GM19240 (cell line): ENCODE results near the gene DET1.
"Not testable (repeated sequence)": the region's sequence is repeated elsewhere in the genome, so short reads cannot be mapped to it uniquely, and the experiment has no call there.

ENCODE experiments used
- DNase-seq: peaks from one replicate; pipeline ENCODE4 v3.0.0; 2011; ENCODE audit warnings: low spot score; ENCODE audit not compliant: insufficient read length

Gene DET1

DNA sequence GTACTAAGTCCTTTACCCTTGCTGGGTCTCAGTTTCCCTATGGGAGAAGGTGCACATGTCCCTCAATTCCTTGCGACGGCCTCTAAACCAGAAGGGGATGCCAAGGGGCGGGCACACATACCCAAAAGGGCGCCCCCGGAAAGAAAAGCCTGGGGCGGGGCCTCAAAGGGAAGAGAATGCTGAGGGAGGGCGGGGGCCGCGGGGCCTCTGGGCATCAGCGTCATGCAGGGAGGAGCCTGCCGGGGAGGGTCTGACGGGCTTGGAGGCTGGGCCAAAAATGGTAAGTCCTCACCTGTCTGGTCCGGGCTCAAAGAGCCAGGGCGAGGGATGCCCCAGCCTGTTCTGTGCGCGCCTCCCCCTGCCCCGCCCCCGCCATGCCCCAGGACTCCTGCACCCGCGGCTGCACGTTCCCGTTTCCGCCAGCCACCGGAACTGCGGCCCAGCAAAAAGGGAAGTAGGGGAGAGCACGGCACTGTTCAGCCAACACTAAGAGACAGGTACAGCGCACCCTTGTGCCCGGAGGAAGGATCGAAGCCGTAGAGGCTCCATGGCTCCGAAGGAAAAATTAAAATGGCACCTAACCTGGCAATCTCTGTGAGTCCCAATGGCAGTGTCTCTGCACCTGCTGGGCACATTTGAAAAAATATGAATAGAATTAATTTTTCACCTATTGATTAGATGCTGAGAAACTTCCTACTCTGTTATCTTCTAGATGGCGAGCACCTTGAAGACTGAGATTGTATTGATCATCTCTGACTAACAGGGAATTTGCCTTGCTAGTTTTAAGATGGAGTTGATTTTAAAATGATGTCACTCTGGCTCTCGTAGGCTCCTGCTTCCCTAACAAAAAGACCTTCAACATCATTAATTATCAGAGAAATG is at the start of gene DET1:
Gene DET1 (minus strand): TSS at position 434 of the 882 bp plus-strand sequence. CDS start 14,976 bp downstream, outside the sequence.
- DNase-seq: peak; percentile 97

DNA sequence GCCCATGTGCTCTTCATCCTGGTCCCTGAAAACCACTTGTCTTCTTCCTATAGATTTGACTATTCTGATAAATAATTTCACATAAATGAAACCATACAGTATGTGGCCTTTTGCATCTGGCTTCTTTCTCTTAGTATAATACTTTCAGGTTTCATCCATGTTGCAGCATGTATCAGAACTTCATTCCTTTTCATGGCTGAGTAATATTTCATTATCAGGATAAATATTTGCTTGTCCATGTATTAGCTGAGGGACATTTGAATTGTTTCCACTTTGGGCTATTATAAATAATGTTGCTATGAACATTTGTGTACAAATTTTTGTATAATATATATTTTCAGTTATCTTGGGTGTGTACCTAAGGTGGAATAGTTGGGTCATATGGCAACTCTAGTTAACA is 44.9 kb upstream of the DET1 start:
- no peak for DNase-seq

DNA sequence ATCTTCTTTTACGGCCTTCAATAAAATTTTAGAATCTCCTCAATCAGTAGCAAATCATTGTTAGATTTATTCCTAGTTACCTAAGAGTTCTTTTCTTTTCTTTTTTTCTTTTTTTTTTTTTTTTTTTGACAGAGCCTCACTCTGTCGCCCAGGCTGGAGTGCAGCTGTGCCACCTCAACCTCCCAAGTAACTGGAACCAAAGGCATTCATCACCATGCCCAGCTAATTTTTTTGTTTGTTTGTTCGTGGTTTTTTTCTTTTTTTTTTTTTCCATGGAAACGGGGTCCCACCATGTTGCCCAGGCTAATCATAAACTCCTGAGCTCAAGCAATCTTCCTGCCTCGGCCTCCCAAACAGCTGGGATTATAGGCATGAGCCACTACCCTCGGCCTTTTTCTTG is 44.3 kb upstream of the DET1 start:
- DNase-seq: no peak

DNA sequence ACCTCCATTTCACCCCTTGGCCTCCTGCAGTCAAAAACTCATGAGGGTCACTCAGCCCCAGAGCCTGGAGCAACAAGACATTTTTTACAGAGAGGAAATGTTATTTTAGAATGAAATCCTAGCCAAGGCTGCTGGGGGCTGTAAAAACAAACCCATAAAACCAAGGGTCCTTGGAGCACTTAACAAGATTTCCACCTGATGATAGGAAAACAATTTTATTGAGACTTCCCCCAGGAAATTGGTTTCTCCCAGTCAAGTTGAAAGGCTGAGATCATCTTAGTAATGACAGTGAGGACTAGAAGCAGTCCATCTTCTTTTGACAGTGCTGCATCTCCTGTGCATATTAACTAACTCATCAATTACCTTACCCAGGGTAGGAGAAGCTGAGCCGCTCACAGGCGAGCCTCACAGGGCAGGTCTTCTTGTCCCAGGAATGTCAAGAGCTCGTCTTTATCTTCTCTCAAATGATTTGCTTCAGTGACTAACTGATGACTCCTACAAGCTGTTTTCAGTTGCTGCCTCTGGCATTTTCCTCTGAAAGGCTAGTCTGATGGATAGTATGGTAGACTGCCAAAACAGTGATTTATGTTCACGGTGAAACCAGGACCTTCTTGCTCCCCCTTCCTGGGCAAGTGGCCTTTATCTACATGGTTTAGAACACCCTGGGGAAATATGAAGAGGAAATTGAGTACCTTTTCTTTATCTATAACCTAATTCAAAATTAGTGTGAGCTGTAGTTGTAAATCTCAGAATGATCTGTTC is 40.1 kb upstream of the DET1 start:
- DNase-seq: no peak

DNA sequence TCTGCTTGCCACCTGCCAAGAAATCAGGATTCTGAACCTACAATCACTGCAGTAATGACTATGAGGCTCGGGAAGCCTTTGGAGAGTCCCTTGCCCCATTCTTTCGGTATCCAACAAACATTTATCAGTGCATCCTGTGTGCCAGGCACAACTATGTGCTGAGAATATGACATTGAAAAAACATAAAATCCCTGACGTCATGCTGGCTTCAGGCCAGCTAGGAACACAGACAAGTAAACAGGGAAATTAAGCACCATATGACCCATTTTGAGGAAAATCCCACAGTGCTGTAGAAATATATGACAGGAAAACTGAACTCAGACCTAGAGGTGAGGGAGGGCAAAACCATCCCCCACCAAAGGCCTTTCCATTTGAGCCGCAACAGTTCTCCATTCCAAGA is 34.1 kb upstream of the DET1 start:
- no peak for DNase-seq

DNA sequence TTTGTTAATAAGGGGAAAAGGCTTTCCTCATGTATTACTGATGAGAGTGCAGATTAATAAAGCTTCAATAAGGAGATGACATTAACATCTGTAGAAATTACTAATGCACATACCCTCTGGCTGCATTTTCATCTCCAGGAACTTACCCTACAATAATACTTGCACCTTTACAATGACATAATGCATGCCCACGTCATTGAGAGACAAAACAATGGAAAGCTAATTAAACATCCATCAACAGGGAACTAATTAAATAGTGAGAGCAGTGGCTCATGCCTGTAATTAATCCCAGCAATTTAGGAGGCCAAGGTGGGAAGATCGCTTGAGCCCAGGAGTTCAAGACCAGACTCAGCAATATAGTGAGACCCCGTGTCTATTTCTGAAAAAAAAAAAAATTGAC is 32.8 kb upstream of the DET1 start:
- DNase-seq: no peak

DNA sequence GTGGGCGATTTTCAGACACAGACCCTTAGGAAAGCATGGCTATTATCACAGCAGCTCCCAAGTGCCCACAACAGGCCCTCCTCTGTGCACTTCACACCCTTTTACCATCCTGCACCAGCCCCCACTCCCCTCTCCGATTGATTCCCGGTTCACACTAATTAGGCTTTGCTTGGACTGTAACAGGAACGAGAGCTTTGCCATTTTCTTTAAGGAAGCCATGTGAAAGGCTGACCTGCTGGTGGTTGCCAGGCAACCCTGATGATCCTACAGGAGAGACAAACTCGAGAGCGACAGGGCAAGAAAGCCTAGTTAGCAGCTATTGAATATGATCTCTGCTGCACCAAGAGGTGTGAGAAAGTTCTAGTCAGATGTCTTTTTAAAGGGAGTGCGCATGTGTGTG is 28.2 kb upstream of the DET1 start:
- no peak for DNase-seq

DNA sequence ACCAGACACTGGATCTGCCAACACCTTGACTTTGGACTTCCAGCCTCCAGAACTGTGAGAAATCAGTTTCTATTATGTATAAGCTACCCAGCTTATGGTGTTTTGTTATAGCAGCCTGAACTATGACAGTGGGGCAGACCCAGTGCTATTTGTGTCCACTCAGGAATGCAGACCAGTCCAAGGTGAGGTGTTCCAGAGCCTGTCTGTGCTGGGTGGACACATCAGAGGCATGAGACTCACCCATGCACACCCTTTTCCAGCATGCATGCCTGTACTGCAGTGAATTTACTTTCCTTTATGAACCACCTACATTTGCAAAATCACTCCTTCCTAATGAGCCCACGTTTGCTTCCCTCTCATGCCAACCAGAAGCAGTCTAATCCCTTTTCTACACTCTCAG is 27.6 kb upstream of the DET1 start:
- no peak for DNase-seq

DNA sequence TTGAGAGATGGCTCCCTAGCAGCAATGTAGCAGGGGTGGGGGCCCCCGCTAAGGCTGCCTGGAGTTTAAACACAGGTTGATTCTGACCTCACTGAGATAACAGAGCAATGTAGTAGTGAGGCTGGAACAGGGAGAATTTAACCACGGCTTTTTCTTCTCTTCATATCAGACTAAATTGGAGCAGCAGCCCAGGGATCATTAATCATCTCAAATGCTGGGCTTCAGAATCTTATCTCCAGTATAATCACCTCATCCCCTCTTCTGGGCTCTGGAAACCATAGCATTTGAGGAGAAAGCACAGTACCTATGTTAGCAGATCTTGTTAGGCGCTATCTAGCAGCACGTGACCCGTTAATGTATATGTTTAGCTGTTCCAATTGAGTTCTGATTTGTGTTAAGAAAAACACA is 25.4 kb upstream of the DET1 start:
- no peak for DNase-seq

DNA sequence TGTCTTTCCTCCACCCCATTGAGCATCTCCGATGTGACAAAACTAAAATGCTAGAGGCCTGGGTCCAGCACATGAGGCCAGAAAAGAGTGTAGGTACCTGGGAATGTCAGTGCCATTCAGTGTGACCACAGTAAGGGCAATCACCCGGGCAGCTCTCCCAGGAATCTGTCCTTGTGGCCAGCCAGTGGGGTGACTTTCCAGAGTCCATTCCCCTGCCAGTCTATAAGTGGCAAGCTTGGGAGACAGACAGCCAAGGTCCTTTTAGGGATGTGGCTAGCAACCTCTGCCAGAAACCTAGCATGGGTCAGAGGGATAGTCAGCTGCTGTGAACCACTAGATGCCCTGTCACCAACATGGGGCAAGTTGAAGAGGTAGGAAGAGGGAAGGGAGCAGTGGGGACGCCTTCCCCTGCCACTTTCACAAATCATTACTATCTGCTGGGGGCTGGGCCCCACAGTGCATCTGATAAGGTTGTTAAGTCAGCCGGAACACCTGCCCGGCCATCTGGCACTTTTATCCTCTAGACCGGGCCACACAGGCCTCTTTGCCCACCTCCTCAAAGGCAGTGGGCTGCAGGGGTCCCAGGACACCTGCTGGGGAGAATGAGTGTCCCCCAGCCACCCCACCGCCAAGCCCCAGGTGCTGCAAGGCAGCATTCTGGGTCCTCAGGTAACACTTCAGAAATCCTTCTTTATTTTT is 24.8 kb upstream of the DET1 start:
- DNase-seq: no peak

DNA sequence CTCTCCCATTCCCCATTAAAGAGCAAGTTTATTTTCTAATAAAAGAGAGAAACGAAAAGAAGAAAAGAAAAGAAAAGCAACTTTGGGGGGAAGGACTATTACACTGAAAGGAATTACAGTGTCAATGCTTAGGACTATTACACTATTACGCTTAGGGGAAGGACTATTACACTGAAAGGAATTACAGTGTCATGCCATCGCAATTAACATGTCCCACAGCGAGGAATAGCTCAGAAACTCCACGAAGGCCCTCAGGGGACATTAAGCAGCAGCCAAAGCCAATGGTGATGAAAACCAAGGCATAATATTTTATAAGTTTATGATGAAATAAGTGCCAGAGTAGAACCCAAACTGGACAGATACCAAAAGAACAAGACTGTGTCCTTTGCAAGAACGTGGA is 22.1 kb upstream of the DET1 start:
- no peak for DNase-seq

DNA sequence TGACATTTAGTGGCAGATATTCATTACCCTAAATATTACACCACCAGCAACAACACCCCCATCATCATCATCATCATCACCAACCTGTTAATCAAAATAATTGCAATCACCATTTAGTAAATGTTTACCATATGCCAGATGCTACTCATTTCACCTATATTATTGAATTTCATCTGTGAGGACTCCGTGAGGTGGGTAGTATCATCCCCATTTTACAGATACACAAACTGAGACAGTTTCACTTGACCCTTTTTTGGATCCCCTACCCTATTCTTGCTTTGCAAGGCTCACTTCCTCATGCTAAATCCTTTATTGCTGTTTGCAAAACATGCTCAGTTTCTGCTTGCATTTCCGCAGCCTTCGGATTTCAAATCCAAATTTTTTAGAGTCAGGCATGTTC is 18.3 kb upstream of the DET1 start:
- DNase-seq: no peak

DNA sequence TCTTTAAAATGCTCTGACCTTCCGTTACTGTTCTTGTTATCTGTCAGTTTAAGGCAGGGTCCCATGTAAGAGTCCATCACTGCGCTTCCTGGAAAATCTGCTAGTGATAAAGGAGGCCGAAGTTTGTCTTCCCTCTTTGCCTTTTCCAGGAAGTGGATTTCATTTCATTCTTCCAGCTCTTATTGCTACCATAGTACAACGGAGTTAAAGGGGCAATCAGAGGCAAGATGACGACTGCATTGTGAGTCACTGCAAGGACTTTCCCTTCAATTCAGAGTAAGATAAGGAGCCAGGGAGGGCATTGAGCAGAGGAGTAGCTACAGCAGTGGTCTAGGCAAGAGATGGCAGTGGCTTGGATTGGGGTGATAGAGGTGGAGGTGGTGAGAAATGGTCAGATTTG is 17.2 kb upstream of the DET1 start:
- DNase-seq: no peak

DNA sequence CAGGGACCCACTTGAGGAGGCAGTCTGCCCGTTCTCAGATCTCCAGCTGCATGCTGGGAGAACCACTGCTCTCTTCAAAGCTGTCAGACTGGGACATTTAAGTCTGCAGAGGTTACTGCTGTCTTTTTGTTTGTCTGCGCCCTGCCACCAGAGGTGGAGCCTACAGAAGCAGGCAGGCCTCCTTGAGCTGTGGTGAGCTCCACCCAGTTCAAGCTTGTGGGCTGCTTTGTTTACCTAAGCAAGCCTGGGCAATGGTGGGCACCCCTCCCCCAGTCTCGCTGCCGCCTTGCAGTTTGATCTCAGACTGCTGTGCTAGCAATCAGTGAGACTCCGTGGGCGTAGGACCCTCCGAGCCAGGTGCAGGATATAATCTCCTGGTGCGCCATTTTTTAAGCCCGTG is 13.1 kb upstream of the DET1 start:
- not testable (repeated sequence) for DNase-seq

DNA sequence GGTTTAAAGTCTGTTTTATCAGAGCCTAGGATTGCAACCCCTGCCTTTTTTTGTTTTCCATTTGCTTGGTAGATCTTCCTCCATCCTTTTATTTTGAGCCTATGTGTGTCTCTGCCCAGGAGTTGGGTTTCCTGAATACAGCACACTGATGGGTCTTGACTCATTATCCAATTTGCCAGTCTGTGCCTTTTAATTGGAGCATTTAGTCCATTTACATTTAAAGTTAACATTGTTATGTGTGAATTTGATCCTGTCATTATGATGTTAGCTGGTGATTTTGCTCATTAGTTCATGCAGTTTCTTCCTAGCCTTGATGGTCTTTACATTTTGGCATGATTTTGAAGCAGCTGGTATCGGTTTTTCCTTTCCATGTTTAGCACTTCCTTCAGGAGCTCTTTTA is 11.5 kb upstream of the DET1 start:
- not testable (repeated sequence) for DNase-seq

DNA sequence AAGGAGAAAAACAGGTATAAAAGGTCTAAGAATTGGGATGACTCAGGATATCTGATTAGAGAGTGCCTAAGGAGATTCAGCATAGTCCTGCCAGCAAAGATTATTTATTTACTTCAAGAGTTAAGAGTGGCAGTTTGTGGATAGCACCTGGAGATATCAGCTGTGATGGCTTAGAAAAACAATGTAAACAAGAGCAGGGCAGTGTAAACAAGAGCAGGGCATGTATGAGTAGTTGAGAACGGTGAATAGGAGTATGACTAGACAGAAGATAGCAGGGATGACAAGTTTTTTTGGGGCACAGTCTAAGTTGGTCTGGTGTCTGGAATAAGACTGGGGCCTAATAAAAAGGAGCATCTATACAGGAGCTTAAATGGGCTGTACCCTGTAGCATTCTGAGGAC is 1.5 kb upstream of the DET1 start:
- DNase-seq: not testable (repeated sequence)

DNA sequence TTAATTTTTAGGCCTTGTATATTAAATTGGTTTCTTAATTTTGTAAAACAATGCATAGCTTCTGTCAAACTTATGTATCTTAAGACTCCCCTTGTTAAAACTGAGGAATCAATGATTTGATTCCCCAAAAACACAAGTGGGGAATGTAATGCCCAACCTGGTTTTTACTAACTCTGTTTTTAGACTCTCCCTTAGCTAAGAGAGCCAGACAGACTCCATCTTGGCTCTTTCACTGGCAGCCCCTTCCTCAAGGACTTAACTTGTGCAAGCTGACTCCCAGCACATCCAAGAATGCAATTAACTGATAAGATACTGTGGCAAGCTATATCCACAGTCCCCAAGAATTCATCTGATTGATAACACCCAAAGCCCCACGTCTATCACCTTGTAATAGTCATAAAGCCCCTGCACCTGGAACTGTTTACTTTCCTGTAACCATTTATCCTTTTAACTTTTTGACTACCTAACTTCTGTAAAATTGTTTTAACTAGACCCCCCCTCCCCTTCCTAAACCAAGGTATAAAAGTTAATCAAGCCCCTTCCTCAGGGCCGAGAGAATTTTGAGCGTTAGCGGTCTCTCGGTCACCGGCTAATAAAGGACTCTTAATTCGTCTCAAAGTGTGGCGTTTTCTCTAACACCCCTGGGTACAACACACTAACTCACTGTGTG is 768 bp downstream of the DET1 start:
- DNase-seq: not testable (repeated sequence)

DNA sequence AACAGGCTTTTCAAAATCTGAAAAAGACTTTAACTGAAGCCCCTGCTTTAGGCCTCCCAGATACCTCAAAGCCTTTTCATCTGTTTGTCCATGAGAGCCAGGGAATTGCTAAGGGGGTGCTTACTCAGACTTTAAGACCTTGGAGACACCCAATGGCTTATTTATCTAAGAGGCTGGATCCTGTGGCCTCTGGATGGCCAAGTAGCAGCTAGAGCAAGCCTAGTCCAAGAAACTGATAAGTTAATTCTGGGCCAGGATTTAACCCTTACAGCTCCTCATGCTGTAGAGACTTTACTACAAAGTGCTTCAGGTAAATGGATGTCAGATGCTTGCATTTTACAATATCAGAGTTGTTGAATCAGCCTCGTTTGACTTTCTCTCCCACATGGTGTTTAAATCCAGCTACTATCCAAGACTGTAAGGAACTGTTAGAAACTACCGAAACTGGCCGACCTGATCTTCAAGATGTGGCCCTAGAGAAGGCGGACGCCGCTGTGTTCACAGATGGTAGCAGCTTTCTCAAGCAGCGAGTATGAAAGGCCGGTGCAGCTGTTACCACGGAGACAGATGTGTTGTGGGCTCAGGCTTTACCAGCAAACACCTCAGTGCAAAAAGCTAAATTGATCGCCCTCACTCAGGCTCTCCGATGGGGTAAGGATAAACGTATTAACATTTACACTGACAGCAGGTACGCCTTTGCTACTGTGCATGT is 3.3 kb downstream of the DET1 start:
- no peak for DNase-seq

DNA sequence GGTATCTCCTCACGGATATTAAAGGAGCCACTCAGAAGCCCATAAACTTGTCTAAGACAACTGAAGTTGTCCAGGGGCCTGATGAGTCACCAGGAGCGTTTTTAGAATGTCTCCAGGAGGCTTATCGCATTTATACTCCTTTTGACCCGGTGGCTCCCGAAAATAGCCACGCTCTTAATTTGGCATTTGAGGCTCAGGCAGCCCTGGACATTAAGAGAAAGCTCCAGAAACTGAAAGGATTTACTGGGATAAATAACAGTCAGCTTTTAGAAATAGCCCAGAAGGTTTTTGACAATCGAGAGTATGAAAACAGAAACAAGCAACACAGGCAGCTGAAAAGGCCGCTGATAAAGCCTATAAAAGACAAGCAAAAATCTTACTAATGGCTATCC is 4.1 kb downstream of the DET1 start:
- no peak for DNase-seq

DNA sequence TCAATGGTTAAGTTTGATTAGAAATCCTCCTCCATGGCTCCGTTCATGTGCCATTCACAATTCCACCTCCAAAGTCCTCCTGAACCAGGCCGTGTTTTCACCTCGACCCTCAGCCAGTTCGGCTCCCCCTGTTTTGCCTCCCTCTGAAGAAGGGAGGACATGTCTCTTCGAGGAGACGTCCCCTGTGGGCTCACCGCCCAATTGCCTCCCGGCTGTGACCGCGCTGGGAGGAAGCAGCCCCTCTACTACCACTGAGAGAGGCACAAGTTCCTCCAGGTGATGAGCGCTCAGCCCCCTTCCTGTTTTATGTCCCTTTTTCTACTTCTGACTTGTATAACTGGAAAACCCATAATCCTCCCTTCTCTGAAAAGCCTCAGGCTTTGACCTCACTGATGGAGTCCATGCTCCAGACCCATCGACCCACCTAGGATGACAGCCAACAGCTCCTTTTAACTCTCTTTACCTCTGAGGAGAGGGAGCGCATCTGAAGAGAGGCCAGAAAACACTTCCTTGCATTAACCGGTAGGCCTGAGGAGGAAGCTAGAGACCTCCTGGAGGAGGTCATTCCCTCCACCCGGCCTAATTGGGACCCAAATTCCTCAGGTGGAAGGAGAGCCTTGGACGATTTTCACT is 4.7 kb downstream of the DET1 start:
- DNase-seq: no peak
